MM.1S (cell line): ENCODE results near the gene MED15.

Experiments
- DNase-seq: peaks from one replicate; pipeline ENCODE4 v3.0.0-alpha.2; 2015
- H2AFZ ChIP-seq: fragments of 300-600 bp; sonication (generic); 2 replicates; pipeline ENCODE4 v1.6.0; 2016; ENCODE audit warnings: antibody characterized with exemption, low read length
- H3F3A ChIP-seq: fragments of 300-600 bp; sonication (generic); 2 replicates; pipeline ENCODE4 v1.6.1; 2016; ENCODE audit warnings: mild to moderate bottlenecking, antibody characterized with exemption, low read length, moderate library complexity, mixed read lengths; ENCODE audit not compliant: insufficient read depth
- H3K27ac ChIP-seq: fragments of 300-600 bp; sonication (generic); 2 replicates; pipeline ENCODE4 v1.5.1; 2016; ENCODE audit warnings: mild to moderate bottlenecking, low read length
- H3K27me3 ChIP-seq: fragments of 300-600 bp; sonication (generic); replicated peaks from 2 replicates; pipeline ENCODE4 v1.6.0; 2016; ENCODE audit warnings: low read length; ENCODE audit not compliant: insufficient read depth
- H3K36me3 ChIP-seq: fragments of 300-600 bp; sonication (generic); replicated peaks from 2 replicates; pipeline ENCODE4 v1.6.1; 2016; ENCODE audit warnings: mild to moderate bottlenecking, low read length, mixed read lengths; ENCODE audit not compliant: insufficient read depth
- H3K4me1 ChIP-seq: fragments of 300-600 bp; sonication (generic); 2 replicates; pipeline ENCODE4 v1.6.1; 2016; ENCODE audit warnings: low read length, mixed read lengths
- H3K4me2 ChIP-seq: fragments of 300-600 bp; sonication (generic); 2 replicates; pipeline ENCODE4 v1.6.0; 2016; ENCODE audit warnings: low read depth, low read length
- H3K4me3 ChIP-seq: fragments of 300-600 bp; sonication (generic); 2 replicates; pipeline ENCODE4 v1.5.1; 2016; ENCODE audit warnings: low read length, mixed read lengths
- H3K79me2 ChIP-seq: fragments of 300-600 bp; sonication (generic); 2 replicates; pipeline ENCODE4 v1.6.1; 2016; ENCODE audit warnings: mixed run types, low read length, mixed read lengths
- H3K9ac ChIP-seq: fragments of 300-600 bp; sonication (generic); 2 replicates; pipeline ENCODE4 v1.6.1; 2016; ENCODE audit warnings: low read length, mixed read lengths
- H3K9me2 ChIP-seq: fragments of 300-600 bp; sonication (generic); replicated peaks from 2 replicates; pipeline ENCODE4 v1.6.1; 2016; ENCODE audit warnings: mild to moderate bottlenecking, low read length, mixed read lengths; ENCODE audit not compliant: insufficient read depth
- H3K9me3 ChIP-seq: fragments of 300-600 bp; sonication (generic); replicated peaks from 2 replicates; pipeline ENCODE4 v1.6.1; 2016; ENCODE audit warnings: mild to moderate bottlenecking, low read length, mixed read lengths; ENCODE audit not compliant: insufficient read depth
- H4K20me1 ChIP-seq: fragments of 300-600 bp; sonication (generic); 2 replicates; pipeline ENCODE4 v1.6.1; 2016; ENCODE audit warnings: mild to moderate bottlenecking, low read length, moderate library complexity, mixed read lengths; ENCODE audit not compliant: insufficient read depth
- CTCF ChIP-seq: fragments of 300-600 bp; sonication (generic); IDR thresholded peaks from 2 replicates; pipeline ENCODE4 v1.5.1; 2016; ENCODE audit warnings: antibody characterized with exemption, low read length, mixed read lengths
- EZH2 ChIP-seq: fragments of 300-600 bp; sonication (generic); optimal IDR thresholded peaks from 2 replicates; pipeline ENCODE3; 2017; ENCODE audit warnings: low read depth, mild to moderate bottlenecking, antibody characterized with exemption, low read length, mixed read lengths
- EZH2phosphoT487 ChIP-seq: fragments of 300-600 bp; sonication (generic); IDR thresholded peaks from 2 replicates; pipeline ENCODE4 v1.6.1; 2018; ENCODE audit warnings: antibody characterized with exemption, low read length

Gene MED15

DNA sequence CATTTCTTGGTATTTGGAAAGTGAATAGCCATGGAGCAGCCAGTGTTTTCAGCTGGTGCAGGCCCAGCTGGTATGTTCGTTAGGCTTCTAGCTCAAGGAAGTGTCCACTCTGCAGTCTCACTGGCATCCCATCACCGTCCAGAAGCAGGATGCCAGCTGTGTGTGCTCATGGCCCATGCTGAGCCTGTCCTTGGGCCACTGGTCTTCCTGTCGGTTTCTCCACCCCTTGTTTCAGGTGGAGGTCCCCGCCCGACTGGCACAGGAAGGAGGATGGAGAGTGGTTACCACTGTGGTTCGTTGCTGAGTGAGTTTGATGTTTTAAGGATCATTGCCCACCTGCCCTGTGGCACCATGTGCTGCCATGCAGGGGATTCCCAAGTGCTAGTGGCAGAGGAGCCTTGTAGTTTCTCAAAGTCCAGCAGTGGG lies 63.7 kb downstream of the MED15 start:
- Histone ChIP-seq H3K9ac (no peak overlapping the region), H3K36me3 (peaks cover 3% of the 10 kb centered on the region), H3K4me1 (peaks cover 4% of the 10 kb centered on the region; the same call in 1 of the 2 replicates), H3K9me2 (no peaks in the 10 kb centered on the region), H3K27me3 (no peaks in the 10 kb centered on the region), H2AFZ (no peak overlapping the region), H3K9me3 (no peaks in the 10 kb centered on the region), H3K79me2 (no peaks in the 10 kb centered on the region), H3K4me3 (no peak overlapping the region), H3K4me2 (no peak overlapping the region), H3F3A (no peaks in the 10 kb centered on the region), H4K20me1 (peaks cover 4% of the 10 kb centered on the region; the same call in 1 of the 2 replicates), H3K27ac (no peak overlapping the region)
- TF ChIP-seq CTCF (no peak), EZH2 (no peak), EZH2phosphoT487 (no peak)
- no peak for DNase-seq

DNA sequence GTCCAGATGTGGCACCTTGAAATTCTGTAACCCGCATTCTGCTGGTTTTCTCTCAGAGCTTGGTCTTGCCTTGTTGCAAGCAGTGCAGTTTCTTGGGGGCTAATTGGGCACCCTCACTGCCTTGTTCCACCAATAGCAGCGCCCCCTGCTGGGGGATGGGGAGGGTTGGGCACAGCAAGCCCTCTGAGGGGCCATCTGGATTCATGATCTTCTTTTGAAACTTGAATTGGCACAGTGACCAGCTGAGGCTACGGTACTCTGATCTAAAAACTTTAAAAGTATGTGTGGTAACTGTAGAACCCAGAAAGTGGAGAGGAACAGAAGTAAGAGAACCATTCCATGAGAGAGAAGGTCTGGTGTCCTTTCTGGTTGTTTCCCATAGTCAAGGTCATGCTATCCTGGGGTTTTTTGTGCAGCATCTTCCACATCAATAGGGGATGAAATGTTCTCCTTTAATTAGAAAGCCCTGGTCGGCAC lies 64.2 kb downstream of the MED15 start:
- Histone ChIP-seq H3K4me3 (no peak overlapping the region), H3K9me2 (no peaks in the 10 kb centered on the region), H3K36me3 (peaks cover 6% of the 10 kb centered on the region), H3K4me1 (peaks cover 4% of the 10 kb centered on the region; the same call in 1 of the 2 replicates), H3K4me2 (no peak overlapping the region), H3K27me3 (no peaks in the 10 kb centered on the region), H3K9ac (no peak overlapping the region), H4K20me1 (peaks cover 4% of the 10 kb centered on the region; the same call in 1 of the 2 replicates), H2AFZ (no peak overlapping the region), H3K27ac (no peak overlapping the region), H3K79me2 (no peaks in the 10 kb centered on the region), H3F3A (no peaks in the 10 kb centered on the region), H3K9me3 (no peaks in the 10 kb centered on the region)
- TF ChIP-seq EZH2 (no peak), EZH2phosphoT487 (no peak), CTCF (peak; percentile 83)
- peak; percentile 39 for DNase-seq

- Histone ChIP-seq H3K9ac (no peak overlapping the region), H3K36me3 (peaks cover 6% of the 10 kb centered on the region; the same call in 1 of the 2 replicates), H3K9me3 (no peaks in the 10 kb centered on the region), H3K4me3 (no peak overlapping the region), H3F3A (no peaks in the 10 kb centered on the region), H3K27ac (no peak overlapping the region), H4K20me1 (peaks cover 4% of the 10 kb centered on the region; the same call in 1 of the 2 replicates), H2AFZ (no peak overlapping the region), H3K4me1 (peaks cover 4% of the 10 kb centered on the region; the same call in 1 of the 2 replicates), H3K4me2 (no peak overlapping the region), H3K79me2 (no peaks in the 10 kb centered on the region), H3K27me3 (no peaks in the 10 kb centered on the region), H3K9me2 (no peaks in the 10 kb centered on the region)
- no peak for DNase-seq
- TF ChIP-seq EZH2phosphoT487 (no peak), EZH2 (no peak), CTCF (no peak)
Measured at GRCh38 chr22:20572132-20572802, 64.9 kb downstream of the MED15 start.
